Heart right ventricle (tissue), 16 donors: ENCODE results near the gene CPEB2. TPM values are rescaled to one million over a fixed set of nuclear protein-coding genes. Genes with fewer than 3 reads are reported as not detected.

Source experiments
- ATAC-seq, 8 donors: fragments of 200-7000 bp; cut with Tn5 transposase; one replicate each; pipeline ENCODE4 v1.9.1; 2020; ENCODE audit warnings: mild to moderate bottlenecking in 8 of 8, moderate library complexity in 8 of 8, moderate number of reproducible peaks in 1 of 8
- DNase-seq, 2 donors: peaks; one replicate each; pipeline ENCODE4 v3.0.0-alpha.2; 2020
- H3K27ac ChIP-seq, 10 donors: fragments of 200-600 bp; sonication (generic) in 2 of 10; one replicate each; pipeline versions ENCODE4 v1.5.0 to v1.8.0; 2020 to 2022; ENCODE audit warnings: mild to moderate bottlenecking in 3 of 10
- H3K27me3 ChIP-seq, 7 donors: fragments of 200-600 bp; one replicate each; pipeline ENCODE4 v1.8.0; 2021 to 2022; ENCODE audit warnings: mild to moderate bottlenecking in 2 of 7
- H3K36me3 ChIP-seq, 9 donors: fragments of 200-600 bp; sonication (generic) in 1 of 9; one replicate each; pipeline versions ENCODE4 v1.5.0 to v1.8.0; 2020 to 2022; ENCODE audit warnings: mild to moderate bottlenecking in 2 of 9
- H3K4me1 ChIP-seq, 9 donors: fragments of 200-600 bp; sonication (generic) in 1 of 9; one replicate each; pipeline versions ENCODE4 v1.5.0 to v1.8.0; 2020 to 2022; ENCODE audit warnings: mild to moderate bottlenecking in 4 of 9
- H3K4me3 ChIP-seq, 10 donors: fragments of 200-600 bp; sonication (generic) in 2 of 10; one replicate each; pipeline versions ENCODE4 v1.5.0 to v1.8.0; 2020 to 2022; ENCODE audit warnings: mild to moderate bottlenecking in 7 of 10, moderate library complexity in 2 of 10
- H3K9me3 ChIP-seq, 11 donors: fragments of 200-600 bp in 10 of 11; sonication (generic) in 2 of 11; one replicate each; pipeline versions ENCODE4 v1.5.0 to v1.8.0; 2013 to 2022; ENCODE audit warnings: mild to moderate bottlenecking in 2 of 11, control low read depth in 1 of 11, moderate library complexity in 1 of 11
- WGBS, 2 donors: extraction: QIAGEN DNeasy Blood & Tissue Kit; methylation state at CpG; one replicate each; pipeline ENCODE4 v1.1.7; 2013; ENCODE audit warnings: inconsistent platforms in 1 of 2; 5-methylcytosine and 5-hydroxymethylcytosine counted together
- intact Hi-C, 10 donors: fragments of 100-400 bp; cut with DNase I; formaldehyde crosslinking; loops; one replicate each; pipeline versions ENCODE4 v1.11.1 to v1.14.2; 2022
- polyA plus RNA-seq, 2 donors: library from polyadenylated mRNA; stranded (reverse); fragments of 200-250 nt; gene quantifications; one replicate each; pipeline ENCODE4 v1.2.3, GENCODE V29; 2013
- total RNA-seq, 10 donors: library from RNA; stranded (reverse); fragmentation: NEBNext Ultra II Directional in 3 of 10; extraction: Animal tissue kit (Norgen Biotek cat#: 25700) in 3 of 10; gene quantifications; one replicate each; pipeline versions ENCODE4 v1.2.1 to v1.2.4, GENCODE V29; 2021 to 2023
- TF ChIP-seq, protein P1 (sequence below), 9 donors: fragments of 200-600 bp; sonication (generic) in 2 of 9; IDR thresholded peaks; one replicate each; pipeline versions ENCODE4 v1.5.0 to v1.8.0; 2021 to 2022; ENCODE audit warnings: antibody characterized with exemption in 9 of 9, mild to moderate bottlenecking in 5 of 9, moderate library complexity in 1 of 9
- donor health status: Arrhythmogenic right ventricular cardiomyopathy.
- donor health status: ischemic (EF 13 %, LVEDD 7.1; RV severe dilation, severe dysfunction).
- donor health status: healthy with polysubstance abuse.
- donor health status: DM: no; HTN: yes; CAD: no.
- donor health status: DM: no; HTN: no; CAD: no.
- donor health status: ischemic (EF 25% LVEDD 6.9; RV normal size, moderate dysfunction).
- donor health status: ischemic (EF 25% LVEDD 5.7; RV mildly dilated, moderate dysfunction).
- donor health status: healthy.
- donor health status: DM: yes; HTN: yes; CAD: no.
- donor health status: Ischemic cardiomyopathy.
- donor health status: ischemic (EF 35%, LVEDD 5.7; RV mildly dilated, moderate dysfunction).
- donor health status: nonischemic (EF 11% LVEDD 7.7; RV severe dilation, severe dysfunction).
- donor health status: DM: yes; HTN: yes; CAD: no.
- donor health status: PGD.
- donor health status: ischemic (EF 29% LVEDD 5.4; RV normal size, mild dysfunction).
- donor health status: nonischemic (EF 23%, LVEDD 6.1; RV moderate dilation, normal function).

CPEB2 gene
- total and polyA plus RNA-seq, 12 donors = 2.4 to 31.8 (median 21.1) TPM

DNA sequence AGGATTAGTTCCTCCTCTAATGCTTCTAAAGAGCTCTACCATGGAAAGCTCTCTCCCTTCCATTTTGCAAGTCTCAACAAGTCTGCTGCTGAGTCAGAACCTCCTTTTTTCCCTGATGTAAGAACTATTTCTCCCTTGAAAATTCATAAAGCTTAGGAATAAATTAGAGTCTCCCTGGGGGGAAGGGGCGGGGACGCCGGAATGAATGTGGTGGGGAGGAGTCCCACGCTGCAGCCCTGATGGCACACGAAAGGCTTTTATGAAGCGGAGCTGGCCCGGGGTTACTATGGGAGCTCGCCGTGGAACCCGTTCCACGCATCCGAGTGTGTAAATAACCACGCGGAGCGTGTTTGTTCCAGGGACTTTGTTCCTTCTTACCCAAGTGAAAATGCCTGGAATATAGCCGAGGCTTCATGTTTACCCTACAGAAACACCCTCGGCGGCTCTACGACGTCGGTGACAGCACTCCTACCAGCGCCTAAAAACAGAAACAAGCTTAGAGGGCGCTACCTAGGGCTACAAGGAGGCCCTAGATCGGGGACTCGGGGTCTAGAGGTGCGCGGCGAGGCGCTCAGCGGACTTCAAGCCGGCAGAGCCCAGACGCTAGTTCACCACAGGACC lies 923 bp upstream of the CPEB2 start:
- H3K4me1 ChIP-seq = peaks cover 0 to 22% (median 15%) of the 10 kb centered on the region in 9 donors
- intact Hi-C loops = loop anchor here in 7 of 10 donors (5.0 to 10.0 kb wide), 12 partner anchors 84 to 656 kb away; partner anchors contain the start of genes FBXL5 (in 2 of the 7) and CC2D2A (in 1 of the 7)
- ATAC-seq = peak; percentile 3 to 51 (median 36)
- no peaks in the 10 kb centered on the region for H3K36me3 ChIP-seq
- peak overlapping the region; percentile 75 to 99 (median 96) for H3K4me3 ChIP-seq
- TF ChIP-seq, protein P1, sequence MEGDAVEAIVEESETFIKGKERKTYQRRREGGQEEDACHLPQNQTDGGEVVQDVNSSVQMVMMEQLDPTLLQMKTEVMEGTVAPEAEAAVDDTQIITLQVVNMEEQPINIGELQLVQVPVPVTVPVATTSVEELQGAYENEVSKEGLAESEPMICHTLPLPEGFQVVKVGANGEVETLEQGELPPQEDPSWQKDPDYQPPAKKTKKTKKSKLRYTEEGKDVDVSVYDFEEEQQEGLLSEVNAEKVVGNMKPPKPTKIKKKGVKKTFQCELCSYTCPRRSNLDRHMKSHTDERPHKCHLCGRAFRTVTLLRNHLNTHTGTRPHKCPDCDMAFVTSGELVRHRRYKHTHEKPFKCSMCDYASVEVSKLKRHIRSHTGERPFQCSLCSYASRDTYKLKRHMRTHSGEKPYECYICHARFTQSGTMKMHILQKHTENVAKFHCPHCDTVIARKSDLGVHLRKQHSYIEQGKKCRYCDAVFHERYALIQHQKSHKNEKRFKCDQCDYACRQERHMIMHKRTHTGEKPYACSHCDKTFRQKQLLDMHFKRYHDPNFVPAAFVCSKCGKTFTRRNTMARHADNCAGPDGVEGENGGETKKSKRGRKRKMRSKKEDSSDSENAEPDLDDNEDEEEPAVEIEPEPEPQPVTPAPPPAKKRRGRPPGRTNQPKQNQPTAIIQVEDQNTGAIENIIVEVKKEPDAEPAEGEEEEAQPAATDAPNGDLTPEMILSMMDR (IDR thresholded peaks at IDR 0.05) = peak in 2 of 9 donors; percentile 4 to 28
- WGBS, 2 donors = 0% methylated on average over 32 of the region's 32 CpGs
- H3K27ac ChIP-seq = peak overlapping the region; percentile 96 to 100 (median 100)
- DNase-seq = peak; percentile 74 to 78
- H3K27me3 ChIP-seq = no peaks in the 10 kb centered on the region
- H3K9me3 ChIP-seq = peaks cover 0 to 6% (median 0%) of the 10 kb centered on the region in 11 donors

DNA sequence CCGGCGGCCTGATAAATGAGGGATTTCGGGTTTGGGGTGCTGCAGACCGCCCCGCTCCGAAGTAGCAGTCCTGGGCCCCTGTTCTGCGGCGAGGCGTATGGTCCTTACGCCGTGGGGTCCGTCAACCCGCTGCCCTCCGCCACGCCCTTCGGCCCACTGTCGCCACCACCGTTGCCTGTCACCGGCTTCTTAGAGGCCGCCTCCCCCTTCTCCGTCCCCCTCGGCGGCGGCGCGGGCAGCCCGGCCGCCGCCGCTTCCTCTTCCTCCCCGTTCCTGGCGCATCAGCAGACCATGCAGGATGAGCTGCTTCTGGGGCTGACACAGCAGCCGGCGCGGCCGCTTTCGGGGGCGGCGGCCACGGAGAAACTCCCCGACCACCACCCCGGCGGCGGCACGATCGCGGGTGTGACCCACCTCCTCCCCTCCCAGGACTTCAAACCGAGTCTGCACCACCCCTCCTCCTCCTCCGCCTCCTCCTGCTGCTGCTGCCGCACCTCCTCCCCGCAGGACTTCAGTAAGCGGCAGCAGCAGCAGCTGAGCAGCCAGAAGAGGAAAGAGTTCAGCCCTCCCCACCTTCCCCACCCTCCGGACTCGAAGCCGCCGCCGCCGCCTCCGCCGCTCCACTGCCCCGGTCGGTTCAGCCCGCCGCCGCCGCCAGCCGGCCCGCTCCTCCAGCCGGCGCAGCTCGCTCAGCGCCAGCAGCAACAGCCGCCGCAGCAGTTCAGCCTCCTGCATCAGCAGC lies 549 bp downstream of the CPEB2 start:
- peaks cover 0 to 37% (median 28%) of the 10 kb centered on the region in 9 donors for H3K4me1 ChIP-seq
- no peaks in the 10 kb centered on the region for H3K9me3 ChIP-seq
- peak overlapping the region; percentile 75 to 99 (median 96) for H3K4me3 ChIP-seq
- peak; percentile 76 to 84 for DNase-seq
- 0 to 1% methylated on average over 41 to 74 of the region's 74 CpGs for WGBS, 2 donors
- no peaks in the 10 kb centered on the region for H3K27me3 ChIP-seq
- TF ChIP-seq, protein P1 (IDR thresholded peaks at IDR 0.05) = no peak
- intact Hi-C loops = loop anchor here in 7 of 10 donors (2.0 to 10.0 kb wide), 13 partner anchors 86 to 654 kb away; partner anchors contain the start of genes FBXL5 (in 2 of the 7) and CC2D2A (in 1 of the 7)
- peak; percentile 29 to 67 (median 41) for ATAC-seq
- peaks cover 0 to 9% (median 0%) of the 10 kb centered on the region in 9 donors for H3K36me3 ChIP-seq
- H3K27ac ChIP-seq = peak overlapping the region; percentile 96 to 100 (median 100)

DNA sequence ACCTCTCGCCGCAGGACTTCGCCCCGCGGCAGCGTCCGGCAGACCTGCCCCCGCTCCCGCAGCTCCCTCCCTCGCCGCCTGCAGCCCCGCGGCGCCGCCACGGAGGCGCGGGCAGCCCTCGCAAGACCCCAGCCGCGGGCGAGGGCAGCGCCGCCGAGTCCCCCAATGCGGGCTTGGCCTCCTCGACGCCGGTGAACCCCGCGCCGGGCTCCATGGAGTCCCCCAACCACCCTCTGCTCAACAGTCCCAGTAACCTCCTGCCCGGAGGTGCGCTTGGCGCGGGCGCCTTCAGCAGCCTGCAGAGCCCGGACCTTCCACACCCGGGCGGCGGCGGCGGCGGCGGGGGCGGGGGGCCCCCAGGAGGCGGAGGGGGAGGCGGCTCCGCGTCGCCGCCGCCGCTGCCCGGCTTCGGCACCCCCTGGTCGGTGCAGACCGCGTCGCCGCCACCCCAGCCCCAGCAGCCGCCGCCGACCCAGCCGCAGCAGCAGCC lies 1.2 kb downstream of the CPEB2 start:
- H3K27me3 ChIP-seq = no peaks in the 10 kb centered on the region
- H3K4me1 ChIP-seq = peaks cover 0 to 43% (median 33%) of the 10 kb centered on the region in 9 donors
- peak overlapping the region; percentile 75 to 99 (median 96) for H3K4me3 ChIP-seq
- H3K27ac ChIP-seq = peak overlapping the region; percentile 96 to 100 (median 100)
- TF ChIP-seq, protein P1 (IDR thresholded peaks at IDR 0.05) = no peak
- H3K9me3 ChIP-seq = no peaks in the 10 kb centered on the region
- 0 to 1% methylated on average over 54 to 65 of the region's 65 CpGs for WGBS, 2 donors
- H3K36me3 ChIP-seq = peaks cover 0 to 15% (median 0%) of the 10 kb centered on the region in 9 donors
- no peak for ATAC-seq
- intact Hi-C loops = loop anchor here in 7 of 10 donors (2.0 to 10.0 kb wide), 13 partner anchors 86 to 654 kb away; partner anchors contain the start of genes FBXL5 (in 2 of the 7) and CC2D2A (in 1 of the 7)
- peak; percentile 43 to 70 for DNase-seq
